GM18511 (cell line): ENCODE results near the gene UCP1.
A peak's percentile ranks its signal among the peaks of the same experiment; 100 is the strongest.

Source experiments
- ATAC-seq: cut with Tn5 transposase; IDR thresholded peaks from one replicate; pipeline ENCODE4 v1.9.1; 2021; ENCODE audit warnings: mild to moderate bottlenecking, moderate library complexity; ENCODE audit not compliant: unreplicated experiment

UCP1 gene, protein sequence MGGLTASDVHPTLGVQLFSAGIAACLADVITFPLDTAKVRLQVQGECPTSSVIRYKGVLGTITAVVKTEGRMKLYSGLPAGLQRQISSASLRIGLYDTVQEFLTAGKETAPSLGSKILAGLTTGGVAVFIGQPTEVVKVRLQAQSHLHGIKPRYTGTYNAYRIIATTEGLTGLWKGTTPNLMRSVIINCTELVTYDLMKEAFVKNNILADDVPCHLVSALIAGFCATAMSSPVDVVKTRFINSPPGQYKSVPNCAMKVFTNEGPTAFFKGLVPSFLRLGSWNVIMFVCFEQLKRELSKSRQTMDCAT

DNA sequence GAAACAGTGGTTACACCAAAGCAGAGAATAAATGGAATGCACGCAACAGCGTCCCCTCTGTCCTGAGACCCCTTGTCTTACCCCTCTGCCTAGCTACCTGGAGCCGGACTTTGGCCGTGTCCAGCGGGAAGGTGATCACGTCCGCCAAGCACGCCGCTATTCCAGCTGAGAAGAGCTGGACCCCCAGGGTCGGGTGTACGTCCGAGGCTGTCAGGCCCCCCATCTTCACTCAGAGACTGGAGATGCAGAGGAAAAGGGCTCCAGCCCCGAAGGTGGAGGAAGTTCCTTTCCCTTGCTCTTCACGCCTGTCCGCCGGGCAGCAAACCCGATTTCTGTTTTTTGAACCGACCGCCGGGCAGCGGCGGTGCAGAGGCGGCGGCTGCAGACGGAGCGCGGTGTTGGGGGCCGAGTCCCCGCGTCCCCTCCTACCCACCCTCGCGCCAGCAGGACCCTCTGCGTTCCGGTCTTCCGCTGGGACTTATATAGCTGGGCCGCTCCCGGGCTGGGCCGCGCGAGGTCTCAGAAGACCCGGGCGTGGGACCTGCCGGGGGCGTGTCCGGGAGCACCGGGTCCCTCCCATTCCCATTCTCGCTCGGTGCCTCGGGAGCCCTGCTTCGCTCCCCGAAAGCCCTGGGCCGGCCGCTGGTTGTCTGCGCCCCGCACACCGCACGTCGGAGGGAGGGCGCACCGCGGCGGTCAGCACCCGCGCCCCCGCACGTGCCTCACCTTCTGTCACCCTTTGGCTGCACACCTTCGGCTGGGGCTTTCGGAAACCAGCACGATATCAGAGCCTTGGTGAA is at the start of gene UCP1:
TSS of gene UCP1 (minus strand) at position 455 of the 800 bp plus-strand sequence. CDS start at position 223, 232 bp downstream.
- ATAC-seq = no peak

DNA sequence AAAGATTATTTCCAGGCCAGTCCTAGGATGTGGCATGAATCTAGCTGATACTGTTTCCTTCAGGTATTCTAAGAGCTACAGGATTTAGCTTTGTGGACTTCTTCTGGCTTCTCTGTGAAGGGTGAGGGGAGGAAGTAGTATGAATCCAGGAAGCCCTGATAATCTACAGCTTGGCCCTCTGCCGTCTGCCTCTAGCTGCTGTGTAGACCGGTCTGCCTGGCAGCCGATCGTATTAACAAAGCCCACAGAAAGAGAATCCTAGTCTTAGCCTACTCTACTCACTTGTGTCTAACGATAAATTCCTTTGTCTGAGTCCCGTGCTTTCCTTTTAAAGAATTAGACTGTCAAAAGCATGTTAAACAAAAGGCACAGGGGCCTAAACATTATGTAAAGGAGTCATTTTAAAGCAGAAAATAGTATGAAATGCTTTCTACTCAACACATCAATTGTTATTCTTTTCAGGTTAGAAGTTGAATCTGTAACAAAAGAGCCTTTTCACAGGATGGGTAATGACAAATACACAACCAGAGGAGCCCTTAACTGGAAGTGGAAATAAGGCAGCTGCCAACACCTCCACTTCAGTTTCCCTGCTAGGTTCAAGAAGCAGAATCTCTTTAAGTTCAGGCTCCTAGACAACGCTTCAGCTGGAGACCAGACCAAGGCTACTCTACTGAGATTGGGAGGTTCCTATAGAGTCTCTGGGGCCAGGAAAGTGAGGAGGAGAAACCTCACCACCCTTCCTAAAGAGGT is 48.9 kb upstream of the UCP1 start:
- no peak for ATAC-seq

DNA sequence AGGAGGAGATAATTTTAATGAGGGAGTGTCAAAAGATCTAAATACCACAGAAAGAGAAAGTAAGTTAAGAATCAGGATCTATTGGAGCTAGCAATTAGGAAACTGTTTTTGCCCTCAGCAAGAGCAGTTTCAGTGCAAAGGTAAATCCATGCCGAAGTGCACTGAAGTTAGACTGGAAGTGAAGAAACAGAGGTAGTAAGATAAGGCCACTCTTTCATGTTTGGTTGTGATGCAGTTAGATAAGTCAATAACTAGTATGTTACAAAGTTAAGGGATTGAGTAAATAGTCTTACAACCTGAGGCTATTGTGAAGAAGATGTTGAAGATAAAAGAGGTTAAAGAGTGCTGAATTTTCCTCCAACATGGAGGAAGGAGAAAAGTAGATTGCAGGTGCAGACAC is 46.7 kb upstream of the UCP1 start:
- ATAC-seq = no peak

DNA sequence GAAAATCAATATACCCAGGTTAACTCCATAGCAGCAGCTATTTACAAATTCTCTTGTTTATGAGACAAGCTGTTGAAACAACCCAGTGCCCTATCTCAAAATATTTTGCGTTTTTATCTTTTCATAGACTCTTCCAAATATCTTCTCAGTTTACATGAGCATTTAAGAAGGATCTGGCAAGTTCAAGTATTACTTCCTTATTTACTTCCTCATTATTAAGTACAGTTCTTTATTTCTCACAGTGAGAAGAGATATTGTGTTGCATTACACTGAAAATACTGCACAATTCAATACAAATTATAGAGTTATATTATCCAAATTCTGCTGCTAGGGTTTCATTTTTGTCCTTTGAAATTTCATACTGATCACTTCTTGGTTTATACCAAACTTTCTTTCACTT is 43.6 kb upstream of the UCP1 start:
- no peak for ATAC-seq

DNA sequence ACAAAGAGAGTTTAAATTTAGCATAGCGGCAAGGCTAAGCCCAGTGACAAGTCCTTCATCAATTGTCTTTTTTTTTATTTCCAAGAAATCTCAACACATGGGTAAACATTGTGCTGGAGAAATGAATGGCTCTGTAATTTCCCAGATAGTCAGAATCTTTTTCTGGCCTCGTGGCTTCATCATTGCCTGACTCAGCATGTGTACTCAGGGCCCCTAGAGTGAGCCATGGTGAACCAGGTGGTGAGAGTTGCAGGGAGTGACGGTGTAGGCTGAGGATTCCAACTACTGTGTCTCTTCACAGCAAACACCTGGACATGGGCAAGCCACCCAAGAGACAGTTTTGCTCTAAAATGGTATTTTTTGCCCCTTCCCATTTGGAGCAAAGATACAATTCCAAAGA is 43.1 kb upstream of the UCP1 start:
- no peak for ATAC-seq

DNA sequence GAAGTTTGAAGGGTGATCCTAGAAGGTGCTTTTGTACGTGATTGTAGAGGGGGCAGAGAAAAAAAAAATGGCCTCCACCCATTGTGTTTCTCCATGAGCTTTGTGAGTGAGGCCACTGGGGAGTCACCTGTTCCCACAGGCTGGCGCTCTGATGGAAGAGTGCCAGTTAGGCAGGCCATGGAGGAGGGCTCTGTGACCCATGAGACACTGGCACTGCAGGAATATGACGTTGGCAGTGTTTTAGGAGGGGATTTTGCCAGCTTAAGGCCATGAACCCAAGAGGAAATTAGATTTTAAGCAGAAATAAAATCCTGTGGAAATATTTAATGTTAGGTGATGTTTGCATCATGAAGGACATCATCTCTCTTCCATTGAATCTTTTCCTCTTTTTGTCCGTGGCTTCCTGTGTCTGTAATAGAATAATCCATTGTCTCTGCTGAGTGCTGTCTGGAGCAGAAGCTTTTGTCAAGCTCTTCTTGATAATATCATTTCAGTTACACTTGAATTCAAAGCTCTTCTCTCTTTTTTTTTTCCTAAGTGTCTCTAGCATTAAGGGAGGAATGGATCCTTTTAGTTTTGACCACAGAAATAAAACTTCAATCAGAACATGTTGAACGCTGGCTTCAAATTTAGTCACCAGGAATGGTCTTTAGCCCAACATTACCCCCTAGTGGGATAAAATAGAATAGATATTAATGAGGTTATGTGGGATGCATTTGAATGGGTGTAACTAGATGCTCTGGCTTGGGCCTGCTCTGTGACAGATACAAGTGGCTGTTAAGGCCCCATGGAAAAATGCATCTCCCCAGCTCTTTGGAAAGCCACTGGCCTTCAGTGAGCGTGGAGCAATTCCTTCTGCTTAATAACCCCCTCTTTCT is 41.0 kb upstream of the UCP1 start:
- peak; percentile 95 for ATAC-seq

DNA sequence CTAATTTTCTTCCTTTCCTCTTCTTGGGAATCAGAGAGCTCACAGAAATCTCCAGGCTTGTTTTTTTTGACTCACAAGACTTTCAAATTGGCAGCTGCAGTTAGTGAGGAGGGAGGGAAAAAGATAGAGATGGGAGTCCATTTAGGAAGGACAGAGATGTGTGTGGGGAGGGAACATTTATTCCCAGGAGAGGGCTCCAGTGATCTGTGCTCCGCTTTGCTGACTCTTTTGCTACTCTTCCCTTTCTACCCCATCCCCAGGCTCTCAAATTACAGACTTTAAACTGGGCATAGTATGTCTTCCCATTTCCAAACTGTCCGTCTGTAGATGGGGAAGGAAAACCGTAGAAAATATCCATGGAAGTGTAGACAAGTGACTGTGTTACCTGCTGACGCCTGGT is 39.1 kb upstream of the UCP1 start:
- ATAC-seq = no peak

DNA sequence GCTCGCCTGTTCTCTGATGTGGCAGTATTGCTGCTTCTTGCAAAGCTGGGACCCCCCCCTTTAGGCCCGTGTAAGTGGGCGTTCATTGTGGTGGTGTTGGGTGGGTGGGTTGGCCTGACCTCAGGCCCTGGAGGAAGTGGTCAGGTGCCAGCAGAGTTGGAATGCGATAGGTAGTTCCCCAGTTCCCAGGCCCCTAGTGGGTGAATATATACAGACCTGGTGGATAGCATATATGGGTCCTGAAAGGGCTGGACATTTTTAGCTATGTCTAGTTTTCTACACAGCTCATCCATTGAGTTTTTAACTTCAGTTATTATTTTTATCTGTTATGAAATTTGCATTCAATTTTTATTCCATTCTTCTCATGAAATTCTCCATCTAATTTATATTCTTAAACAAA is 35.8 kb upstream of the UCP1 start:
- ATAC-seq = no peak

DNA sequence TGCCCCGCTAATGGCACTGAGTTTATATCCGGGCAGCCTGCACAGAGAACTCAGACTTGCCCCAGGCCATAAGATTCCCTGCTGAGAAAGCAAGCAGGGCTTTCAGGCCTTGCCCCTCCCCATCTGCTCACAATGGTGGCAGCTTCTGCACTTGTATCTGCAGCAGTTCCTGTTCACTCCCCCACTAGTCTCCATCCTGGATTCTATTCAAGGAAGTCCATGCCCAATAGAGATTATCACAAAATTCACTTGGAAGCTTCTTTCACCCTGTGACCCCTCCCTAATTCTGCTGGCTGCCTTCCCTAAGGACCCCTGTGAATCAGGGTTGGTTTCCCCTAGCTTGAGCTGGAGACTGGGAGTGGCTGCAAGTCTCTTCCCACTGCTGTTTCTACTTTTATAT is 34.5 kb upstream of the UCP1 start:
- no peak for ATAC-seq

DNA sequence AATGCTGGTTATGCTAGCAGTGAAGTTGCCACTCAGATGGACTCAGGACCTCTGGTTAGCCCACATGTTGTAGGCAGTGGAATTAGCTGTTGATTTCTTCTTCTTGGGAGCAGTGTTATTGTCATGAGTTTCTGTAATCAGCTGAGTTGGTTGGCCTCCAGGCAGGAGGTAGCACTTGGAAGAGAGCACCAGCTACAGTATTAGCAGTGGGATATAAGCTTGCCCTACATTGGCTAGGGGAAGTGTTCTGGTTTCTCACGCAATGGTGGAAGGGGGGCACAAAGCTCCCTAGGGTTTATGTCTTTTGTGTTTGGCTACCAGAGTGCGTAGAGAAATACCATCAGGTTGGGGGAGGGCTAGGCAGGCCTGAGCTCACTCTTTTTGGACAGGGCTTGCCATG is 34.0 kb upstream of the UCP1 start:
- ATAC-seq = no peak

DNA sequence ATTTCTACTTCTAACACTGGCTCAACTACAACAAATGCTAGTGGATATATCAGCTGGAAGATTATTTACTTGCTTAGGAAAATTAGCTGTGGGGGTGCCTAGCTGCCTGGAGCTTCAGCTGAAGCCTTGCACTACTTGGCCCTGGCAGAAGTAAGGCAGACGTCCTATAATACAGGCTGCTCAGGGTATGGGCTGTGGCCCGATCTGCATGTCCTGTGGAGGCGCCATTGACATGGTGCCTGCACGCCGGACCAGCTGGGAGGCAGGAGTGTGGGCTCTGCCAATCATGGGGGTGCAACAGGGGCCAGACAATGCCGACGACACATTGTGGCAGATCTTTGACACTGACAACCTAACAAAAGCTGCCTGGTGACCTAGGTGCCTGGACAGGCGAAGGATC is 31.6 kb upstream of the UCP1 start:
- ATAC-seq = no peak

DNA sequence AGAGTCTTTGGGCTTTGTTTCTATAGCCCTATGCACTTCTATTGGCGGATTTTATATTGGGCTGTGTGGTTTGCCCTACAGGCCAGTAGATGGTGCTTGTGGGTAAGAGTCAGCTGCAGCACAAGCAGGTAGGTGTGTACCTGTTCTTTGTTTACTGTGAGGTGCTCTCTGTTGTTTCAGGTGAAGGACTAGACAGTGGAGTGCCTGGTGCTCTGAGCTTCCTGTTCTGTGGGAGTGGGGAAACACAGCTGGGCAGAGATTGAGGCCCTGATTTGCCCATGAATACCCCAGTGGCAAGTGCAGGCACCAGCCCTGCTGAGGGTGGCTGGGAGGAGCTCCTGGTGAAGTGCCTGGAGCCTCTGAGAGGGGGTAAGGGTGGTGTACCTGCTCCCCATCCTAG is 26.3 kb upstream of the UCP1 start:
- peak; percentile 51 for ATAC-seq

DNA sequence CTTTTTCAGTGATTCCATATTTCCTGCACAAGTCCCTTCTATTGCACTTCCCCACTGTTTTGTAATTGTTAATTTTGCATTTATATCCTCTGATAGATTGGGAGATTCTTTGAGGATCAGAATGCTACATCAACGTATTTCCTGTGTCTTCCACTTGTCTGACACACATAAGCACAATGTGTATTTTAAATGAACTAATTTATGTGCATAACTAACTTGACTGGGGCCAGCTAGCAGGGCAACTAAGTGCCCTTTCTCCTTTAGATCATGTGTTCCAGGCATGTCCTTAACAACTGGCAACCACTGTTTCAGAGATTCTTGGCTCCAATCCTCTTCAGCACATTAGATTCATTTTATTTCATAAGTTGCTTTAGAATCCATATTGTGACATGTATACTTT is 15.7 kb upstream of the UCP1 start:
- ATAC-seq = no peak

DNA sequence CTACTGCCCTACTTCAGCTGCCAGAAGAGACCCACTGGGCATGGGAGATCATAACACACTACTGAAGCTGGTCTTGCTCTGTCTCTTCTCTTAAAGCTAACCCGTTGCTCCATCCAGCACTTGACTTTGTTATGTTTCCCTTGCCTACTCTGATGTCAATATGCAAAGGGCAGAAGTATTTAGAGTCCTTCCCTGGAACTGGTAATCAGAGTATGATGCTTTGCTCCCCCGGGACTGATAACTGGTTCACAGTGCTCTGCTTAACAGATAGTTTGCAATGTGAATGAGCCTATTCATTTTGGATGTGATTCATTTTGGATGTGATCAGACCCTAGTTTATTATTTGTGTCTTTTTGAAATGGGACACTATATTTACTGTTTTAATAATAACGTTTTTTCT is 12.3 kb upstream of the UCP1 start:
- no peak for ATAC-seq

DNA sequence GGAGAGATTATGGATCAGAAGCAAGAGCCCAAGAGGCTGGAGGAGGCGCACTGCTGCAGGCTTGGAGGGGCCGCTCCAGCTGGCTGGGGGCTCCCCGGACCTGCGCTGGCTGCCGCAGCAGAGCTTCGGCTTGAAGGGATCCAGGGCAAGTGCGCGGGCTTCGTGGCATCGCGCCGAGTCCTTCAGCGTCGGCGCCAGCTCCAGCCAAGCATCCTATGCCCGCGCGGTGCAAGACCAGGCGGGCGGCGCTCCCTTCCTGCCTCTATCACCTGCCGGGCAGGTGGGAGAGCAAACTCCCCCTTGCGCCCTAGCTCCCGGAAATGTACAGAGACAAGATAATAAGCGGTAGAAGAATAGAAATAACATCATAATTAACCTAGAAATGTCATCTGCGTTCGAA is 10.5 kb upstream of the UCP1 start:
- no peak for ATAC-seq

DNA sequence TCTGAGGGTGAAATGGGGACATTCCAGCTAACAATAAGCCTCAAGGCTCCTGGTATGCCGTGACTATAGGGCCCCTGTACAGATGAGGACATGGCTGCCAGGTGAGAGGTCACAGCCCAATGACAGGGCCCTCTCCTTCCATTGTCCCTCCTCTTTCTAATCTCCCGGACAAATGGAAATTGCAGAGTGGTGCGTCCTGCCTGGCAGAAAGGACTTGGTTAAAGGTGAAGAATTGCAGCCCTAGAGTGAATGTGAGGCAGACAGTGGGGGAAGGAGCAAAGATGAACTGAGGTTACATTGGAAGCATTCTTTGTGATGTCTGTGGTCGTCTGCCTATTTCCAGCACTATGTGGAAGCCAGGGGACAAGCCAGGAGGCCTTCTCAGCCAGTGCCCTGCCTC is 6.7 kb upstream of the UCP1 start:
- no peak for ATAC-seq

DNA sequence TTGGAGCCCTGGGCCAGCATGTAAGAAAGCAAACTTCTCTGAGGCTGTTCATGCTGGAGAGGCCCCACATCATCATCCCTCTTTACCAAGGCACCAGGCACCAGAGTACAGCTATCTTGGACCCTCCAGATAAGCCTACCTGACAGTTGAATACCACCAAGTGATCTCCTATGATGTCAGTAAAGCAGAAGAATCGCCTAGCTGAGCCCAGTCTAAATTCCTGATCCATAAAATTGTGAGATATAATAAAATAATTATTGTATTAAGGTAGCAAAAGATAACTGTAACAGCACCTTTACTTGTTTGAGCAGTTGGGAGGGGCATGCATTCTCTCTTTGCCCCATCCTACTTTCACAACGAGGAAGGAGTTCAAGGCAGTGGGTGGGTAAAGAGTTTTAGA is 2.9 kb upstream of the UCP1 start:
- ATAC-seq = no peak

DNA sequence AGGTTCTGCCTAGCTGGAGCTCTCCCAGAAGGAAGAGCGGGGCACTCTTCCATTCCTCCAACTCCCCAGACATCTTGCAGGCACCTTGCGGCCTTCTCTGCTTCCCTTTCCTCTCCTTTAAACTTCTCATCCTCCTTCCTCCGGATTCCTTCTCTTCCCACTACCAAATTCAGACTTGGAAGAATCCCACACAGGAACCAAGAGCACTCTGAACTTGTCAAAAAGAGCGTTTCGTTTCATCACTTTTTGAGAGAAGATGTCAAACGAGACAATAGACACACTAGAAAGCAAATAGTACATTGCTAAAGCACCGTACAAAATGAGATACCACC is 512 bp upstream of the UCP1 start:
- no peak for ATAC-seq

DNA sequence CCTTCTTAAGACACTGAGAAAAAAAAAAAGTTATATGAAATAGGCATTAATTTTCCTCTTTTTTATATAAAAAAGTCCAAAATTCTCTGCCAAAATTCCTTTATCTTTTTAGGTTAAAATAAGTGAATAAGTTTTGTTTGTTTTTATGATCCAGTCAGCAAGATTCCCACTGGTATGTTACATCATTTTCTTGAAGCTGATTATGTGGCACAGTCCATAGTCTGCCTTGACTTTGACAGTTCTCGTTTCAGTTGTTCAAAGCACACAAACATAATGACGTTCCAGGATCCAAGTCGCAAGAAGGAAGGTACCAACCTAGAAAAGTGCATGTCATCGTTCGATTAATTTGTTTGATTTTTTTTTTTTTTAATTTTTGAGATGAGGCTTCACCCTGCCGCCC is 9.1 kb downstream of the UCP1 start:
- no peak for ATAC-seq

DNA sequence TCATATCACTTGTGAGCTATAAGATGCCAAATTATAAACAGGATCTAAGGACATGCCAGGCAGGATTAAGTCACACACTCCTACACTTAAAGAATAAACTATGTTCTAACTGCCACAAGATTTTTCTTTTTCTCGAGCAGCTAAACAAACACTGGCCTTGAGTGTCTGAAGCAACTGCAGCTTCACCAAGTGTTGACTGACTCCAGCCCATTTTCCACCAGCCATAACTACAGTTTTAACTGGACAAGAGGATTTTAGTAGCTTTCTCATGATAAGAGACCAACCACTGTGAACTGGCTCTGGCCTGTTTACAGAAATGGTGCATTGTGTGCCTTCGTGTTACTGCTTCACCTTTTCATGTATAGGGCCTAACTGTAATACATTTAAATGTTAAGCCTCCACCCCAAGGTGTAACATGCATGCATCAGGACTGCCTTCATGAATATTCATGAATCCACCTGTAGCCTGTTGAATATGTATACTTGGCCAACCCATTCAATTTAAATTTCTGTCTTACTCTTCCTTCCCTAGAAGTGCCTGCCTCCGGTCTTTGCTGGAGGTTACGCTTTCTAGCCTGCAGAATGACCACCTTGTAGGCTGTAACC is 10.8 kb downstream of the UCP1 start:
- no peak for ATAC-seq
